ENCODE data around the gene USH2A.

Gene USH2A

DNA sequence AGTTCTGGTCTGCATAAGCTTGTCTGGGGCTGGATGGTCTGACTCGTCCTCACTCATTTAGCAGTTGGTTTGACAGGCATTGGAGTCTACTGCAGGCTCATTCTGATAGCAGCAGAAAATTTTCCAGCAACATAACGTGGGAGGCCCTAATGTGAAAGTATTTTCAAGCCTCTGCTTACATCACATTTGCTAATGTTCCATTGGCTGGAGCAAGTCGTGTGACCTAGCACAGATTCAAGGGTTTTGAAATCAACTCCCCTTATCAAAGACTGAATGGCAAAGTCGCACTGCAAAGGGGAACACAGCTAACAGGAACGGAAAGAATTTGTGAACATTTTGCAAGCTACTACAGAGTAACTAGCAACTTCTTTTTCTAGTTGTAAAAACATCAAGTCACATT, 2.3 kb upstream of the USH2A start:
- no peak for TF ChIP-seq EZH2phosphoT487 (IDR thresholded peaks at IDR 0.05; ENCODE audit: low read length)
- Histone ChIP-seq H3K4me3 (ENCODE audit: low read length) (no peak overlapping the region), H2AFZ (ENCODE audit: low read length) (no peak overlapping the region), H4K20me1 (ENCODE audit: insufficient read depth, low read length) (no peaks in the 10 kb centered on the region), H3K9me2 (replicated peaks; ENCODE audit: insufficient read depth, low read length) (no peaks in the 10 kb centered on the region), H3K9ac (ENCODE audit: low read length) (no peak overlapping the region), H3F3A (ENCODE audit: insufficient read depth, low read length) (no peaks in the 10 kb centered on the region), H3K27me3 (replicated peaks; ENCODE audit: insufficient read depth, low read length) (no peaks in the 10 kb centered on the region), H3K4me2 (ENCODE audit: low read depth, low read length) (no peak overlapping the region), H3K36me3 (replicated peaks; ENCODE audit: insufficient read depth, low read length) (no peaks in the 10 kb centered on the region), H3K79me2 (ENCODE audit: low read length) (no peaks in the 10 kb centered on the region), H3K27ac (ENCODE audit: low read length) (no peak overlapping the region), H3K4me1 (ENCODE audit: low read length) (no peaks in the 10 kb centered on the region), H3K9me3 (replicated peaks; ENCODE audit: insufficient read depth, low read length) (no peaks in the 10 kb centered on the region)
- no peak for DNase-seq

DNA sequence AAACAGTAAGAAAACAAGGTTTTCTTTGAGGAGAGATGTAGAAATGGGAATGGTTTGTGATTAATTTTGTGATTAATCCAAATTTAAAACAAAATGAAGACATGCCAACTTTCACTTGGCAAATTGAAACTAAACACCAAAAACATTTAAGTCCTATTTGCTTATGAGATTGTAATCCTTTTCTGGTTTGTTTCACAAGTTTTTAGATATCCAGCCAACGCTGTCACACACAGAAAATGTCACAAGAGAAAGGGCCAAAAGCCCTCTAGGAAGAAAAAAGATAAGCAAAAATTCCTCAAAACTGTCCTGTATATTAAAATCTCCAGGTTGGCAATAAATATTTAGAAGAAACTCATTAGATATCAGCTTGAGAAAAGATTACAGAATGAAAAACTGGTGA, 2.5 kb downstream of the USH2A start:
- DNase-seq: no peak
- H3K4me1 ChIP-seq (ENCODE audit: low read length): no peaks in the 10 kb centered on the region
- no peak overlapping the region for H3K4me2 ChIP-seq (ENCODE audit: low read depth, low read length)
- no peaks in the 10 kb centered on the region for H3F3A ChIP-seq (ENCODE audit: insufficient read depth, low read length)
- no peaks in the 10 kb centered on the region for H3K9me3 ChIP-seq (replicated peaks; ENCODE audit: insufficient read depth, low read length)
- H3K9me2 ChIP-seq (replicated peaks; ENCODE audit: insufficient read depth, low read length): no peaks in the 10 kb centered on the region
- H3K36me3 ChIP-seq (replicated peaks; ENCODE audit: insufficient read depth, low read length): no peaks in the 10 kb centered on the region
- TF ChIP-seq, protein P1, sequence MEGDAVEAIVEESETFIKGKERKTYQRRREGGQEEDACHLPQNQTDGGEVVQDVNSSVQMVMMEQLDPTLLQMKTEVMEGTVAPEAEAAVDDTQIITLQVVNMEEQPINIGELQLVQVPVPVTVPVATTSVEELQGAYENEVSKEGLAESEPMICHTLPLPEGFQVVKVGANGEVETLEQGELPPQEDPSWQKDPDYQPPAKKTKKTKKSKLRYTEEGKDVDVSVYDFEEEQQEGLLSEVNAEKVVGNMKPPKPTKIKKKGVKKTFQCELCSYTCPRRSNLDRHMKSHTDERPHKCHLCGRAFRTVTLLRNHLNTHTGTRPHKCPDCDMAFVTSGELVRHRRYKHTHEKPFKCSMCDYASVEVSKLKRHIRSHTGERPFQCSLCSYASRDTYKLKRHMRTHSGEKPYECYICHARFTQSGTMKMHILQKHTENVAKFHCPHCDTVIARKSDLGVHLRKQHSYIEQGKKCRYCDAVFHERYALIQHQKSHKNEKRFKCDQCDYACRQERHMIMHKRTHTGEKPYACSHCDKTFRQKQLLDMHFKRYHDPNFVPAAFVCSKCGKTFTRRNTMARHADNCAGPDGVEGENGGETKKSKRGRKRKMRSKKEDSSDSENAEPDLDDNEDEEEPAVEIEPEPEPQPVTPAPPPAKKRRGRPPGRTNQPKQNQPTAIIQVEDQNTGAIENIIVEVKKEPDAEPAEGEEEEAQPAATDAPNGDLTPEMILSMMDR (IDR thresholded peaks at IDR 0.05; ENCODE audit: low read length): no peak
- TF ChIP-seq EZH2 (optimal IDR thresholded peaks at IDR 0.05; ENCODE audit: low read depth, low read length): no peak
- no peak for TF ChIP-seq EZH2phosphoT487 (IDR thresholded peaks at IDR 0.05; ENCODE audit: low read length)
- H3K4me3 ChIP-seq (ENCODE audit: low read length): no peak overlapping the region
- no peaks in the 10 kb centered on the region for H3K79me2 ChIP-seq (ENCODE audit: low read length)
- H2AFZ ChIP-seq (ENCODE audit: low read length): no peak overlapping the region
- no peak overlapping the region for H3K27ac ChIP-seq (ENCODE audit: low read length)
- H3K9ac ChIP-seq (ENCODE audit: low read length): no peak overlapping the region
- no peaks in the 10 kb centered on the region for H4K20me1 ChIP-seq (ENCODE audit: insufficient read depth, low read length)
- no peaks in the 10 kb centered on the region for H3K27me3 ChIP-seq (replicated peaks; ENCODE audit: insufficient read depth, low read length)

DNA sequence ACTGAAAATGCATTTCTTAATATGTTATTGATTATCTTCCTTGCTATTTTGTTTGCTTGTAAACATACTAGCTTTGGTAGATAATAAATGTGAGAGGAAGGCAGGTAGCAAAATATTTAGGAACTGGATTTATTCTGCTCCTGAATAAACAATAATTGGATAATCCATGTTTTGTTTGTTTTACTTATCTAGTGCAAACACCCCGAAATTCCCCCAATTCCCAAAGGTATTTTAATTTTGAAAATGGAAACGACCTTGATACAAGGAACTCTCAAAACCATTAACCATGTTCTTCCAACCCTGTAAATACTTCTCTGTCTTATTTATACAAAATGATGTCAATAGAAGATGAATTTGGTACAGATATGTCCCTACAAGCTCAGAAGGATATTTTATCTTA, 3.0 kb downstream of the USH2A start:
- Histone ChIP-seq H3K27me3 (replicated peaks; ENCODE audit: insufficient read depth, low read length) (no peaks in the 10 kb centered on the region), H3F3A (ENCODE audit: insufficient read depth, low read length) (no peaks in the 10 kb centered on the region), H2AFZ (ENCODE audit: low read length) (no peak overlapping the region), H3K79me2 (ENCODE audit: low read length) (no peaks in the 10 kb centered on the region), H3K9me2 (replicated peaks; ENCODE audit: insufficient read depth, low read length) (no peaks in the 10 kb centered on the region), H3K27ac (ENCODE audit: low read length) (no peak overlapping the region), H3K36me3 (replicated peaks; ENCODE audit: insufficient read depth, low read length) (no peaks in the 10 kb centered on the region), H3K4me2 (ENCODE audit: low read depth, low read length) (no peak overlapping the region), H3K4me3 (ENCODE audit: low read length) (no peak overlapping the region), H3K4me1 (ENCODE audit: low read length) (no peaks in the 10 kb centered on the region), H3K9ac (ENCODE audit: low read length) (no peak overlapping the region), H3K9me3 (replicated peaks; ENCODE audit: insufficient read depth, low read length) (no peaks in the 10 kb centered on the region), H4K20me1 (ENCODE audit: insufficient read depth, low read length) (no peaks in the 10 kb centered on the region)
- DNase-seq: no peak
- TF ChIP-seq, protein P1 (IDR thresholded peaks at IDR 0.05; ENCODE audit: low read length): no peak
- TF ChIP-seq EZH2phosphoT487 (IDR thresholded peaks at IDR 0.05; ENCODE audit: low read length) (no peak), EZH2 (optimal IDR thresholded peaks at IDR 0.05; ENCODE audit: low read depth, low read length) (no peak)

DNA sequence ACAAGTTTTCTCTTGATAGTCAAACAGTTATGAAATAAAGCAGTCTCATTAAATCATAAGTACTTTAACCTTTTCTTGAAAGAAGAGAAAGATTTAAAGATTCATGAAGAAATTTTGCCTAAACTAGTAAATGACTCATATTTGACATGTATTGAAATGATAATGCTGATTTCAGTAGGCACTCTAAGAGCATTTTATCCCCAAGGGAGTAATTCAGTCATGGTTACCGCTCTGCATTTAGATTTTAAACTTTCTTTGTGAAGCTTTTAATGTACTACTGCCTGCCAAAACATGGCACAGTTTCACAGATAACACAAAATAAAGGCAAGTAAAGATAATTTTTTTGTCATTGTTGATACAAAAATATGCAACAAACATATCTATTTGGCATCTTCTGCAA, 6.8 kb downstream of the USH2A start:
- Histone ChIP-seq H3K4me3 (ENCODE audit: low read length) (no peak overlapping the region), H3K9me2 (replicated peaks; ENCODE audit: insufficient read depth, low read length) (no peaks in the 10 kb centered on the region), H3F3A (ENCODE audit: insufficient read depth, low read length) (no peaks in the 10 kb centered on the region), H3K79me2 (ENCODE audit: low read length) (no peaks in the 10 kb centered on the region), H3K27ac (ENCODE audit: low read length) (no peak overlapping the region), H3K4me1 (ENCODE audit: low read length) (no peaks in the 10 kb centered on the region), H3K9ac (ENCODE audit: low read length) (no peak overlapping the region), H4K20me1 (ENCODE audit: insufficient read depth, low read length) (no peaks in the 10 kb centered on the region), H3K27me3 (replicated peaks; ENCODE audit: insufficient read depth, low read length) (no peaks in the 10 kb centered on the region), H3K36me3 (replicated peaks; ENCODE audit: insufficient read depth, low read length) (no peaks in the 10 kb centered on the region), H2AFZ (ENCODE audit: low read length) (no peak overlapping the region), H3K9me3 (replicated peaks; ENCODE audit: insufficient read depth, low read length) (no peaks in the 10 kb centered on the region), H3K4me2 (ENCODE audit: low read depth, low read length) (no peak overlapping the region)
- TF ChIP-seq, protein P1 (IDR thresholded peaks at IDR 0.05; ENCODE audit: low read length): no peak
- TF ChIP-seq EZH2phosphoT487 (IDR thresholded peaks at IDR 0.05; ENCODE audit: low read length): no peak
- no peak for TF ChIP-seq EZH2 (optimal IDR thresholded peaks at IDR 0.05; ENCODE audit: low read depth, low read length)
- DNase-seq: no peak
